ENCODE results near the gene USP32.
"Not testable (repeated sequence)": the region's sequence is repeated elsewhere in the genome, so short reads cannot be mapped to it uniquely, and the experiment has no call there.

Gene USP32

DNA sequence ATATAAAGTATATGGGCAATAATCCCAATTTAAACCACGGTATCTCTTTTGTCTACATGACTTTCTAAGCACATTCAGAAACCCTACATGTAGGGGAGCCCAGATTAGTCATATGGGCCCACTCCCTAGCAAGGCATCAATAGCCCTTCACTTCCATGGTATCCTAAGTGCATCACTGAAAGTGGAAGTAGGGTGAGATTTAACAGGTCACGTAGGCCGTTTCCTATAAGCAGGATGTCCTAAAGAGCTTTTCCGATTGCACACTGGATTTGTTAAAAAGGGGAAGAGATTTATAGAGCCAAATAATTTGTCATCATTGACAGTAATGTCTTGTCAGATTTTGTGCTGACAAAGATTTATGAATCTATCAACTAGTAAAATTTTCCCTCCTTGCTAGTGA lies 203.2 kb downstream of the USP32 start:
- H3K4me3 ChIP-seq (replicated peaks; ENCODE audit: low read depth, low read length) = no peak overlapping the region
- DNase-seq (ENCODE audit: low read depth) = no peak
- TF ChIP-seq, protein P1, sequence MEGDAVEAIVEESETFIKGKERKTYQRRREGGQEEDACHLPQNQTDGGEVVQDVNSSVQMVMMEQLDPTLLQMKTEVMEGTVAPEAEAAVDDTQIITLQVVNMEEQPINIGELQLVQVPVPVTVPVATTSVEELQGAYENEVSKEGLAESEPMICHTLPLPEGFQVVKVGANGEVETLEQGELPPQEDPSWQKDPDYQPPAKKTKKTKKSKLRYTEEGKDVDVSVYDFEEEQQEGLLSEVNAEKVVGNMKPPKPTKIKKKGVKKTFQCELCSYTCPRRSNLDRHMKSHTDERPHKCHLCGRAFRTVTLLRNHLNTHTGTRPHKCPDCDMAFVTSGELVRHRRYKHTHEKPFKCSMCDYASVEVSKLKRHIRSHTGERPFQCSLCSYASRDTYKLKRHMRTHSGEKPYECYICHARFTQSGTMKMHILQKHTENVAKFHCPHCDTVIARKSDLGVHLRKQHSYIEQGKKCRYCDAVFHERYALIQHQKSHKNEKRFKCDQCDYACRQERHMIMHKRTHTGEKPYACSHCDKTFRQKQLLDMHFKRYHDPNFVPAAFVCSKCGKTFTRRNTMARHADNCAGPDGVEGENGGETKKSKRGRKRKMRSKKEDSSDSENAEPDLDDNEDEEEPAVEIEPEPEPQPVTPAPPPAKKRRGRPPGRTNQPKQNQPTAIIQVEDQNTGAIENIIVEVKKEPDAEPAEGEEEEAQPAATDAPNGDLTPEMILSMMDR (IDR thresholded peaks at IDR 0.05; ENCODE audit: low read length, missing control alignments) = no peak

DNA sequence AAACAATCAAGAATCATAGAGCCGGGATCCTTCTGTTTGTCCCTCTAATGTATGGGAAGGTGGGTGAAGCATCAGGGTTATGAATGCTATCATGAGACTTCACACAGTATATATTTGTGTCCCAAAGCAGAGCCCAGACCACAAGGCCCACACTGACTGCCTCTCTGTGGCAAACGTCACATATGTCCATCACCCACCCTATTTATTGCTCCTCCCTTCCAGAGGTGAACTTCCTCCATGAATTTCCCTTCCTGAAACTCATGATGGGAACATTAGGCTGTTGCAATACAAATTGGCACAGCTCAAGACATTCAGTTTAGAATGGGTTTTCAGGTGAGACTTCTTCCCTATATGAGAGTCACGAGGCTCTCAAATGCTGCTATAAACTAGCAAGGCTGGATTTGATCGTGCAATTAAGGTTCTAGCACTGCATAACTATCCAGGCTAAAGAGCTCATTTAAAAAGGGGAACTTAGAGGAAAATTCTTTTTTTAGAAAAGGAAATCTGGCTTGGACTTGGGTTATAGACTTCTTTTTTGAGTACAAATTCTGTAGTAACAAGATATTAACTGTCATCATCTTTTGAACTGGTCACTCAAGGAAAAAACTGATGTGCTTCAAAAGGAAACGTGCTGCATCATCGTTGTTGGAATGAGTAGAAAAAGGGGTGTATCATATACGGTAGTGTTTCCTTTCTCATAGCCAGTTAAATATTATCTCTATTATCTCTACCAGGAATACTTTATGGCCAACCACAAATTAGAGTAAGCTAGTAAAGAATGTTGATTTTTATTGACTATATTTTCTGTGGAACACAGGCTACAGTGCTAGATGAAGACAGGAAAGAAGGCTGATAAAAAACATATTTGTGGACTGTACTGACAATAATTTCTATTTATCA lies 204.8 kb downstream of the USP32 start:
- peak; percentile 72 for DNase-seq (ENCODE audit: low read depth)

DNA sequence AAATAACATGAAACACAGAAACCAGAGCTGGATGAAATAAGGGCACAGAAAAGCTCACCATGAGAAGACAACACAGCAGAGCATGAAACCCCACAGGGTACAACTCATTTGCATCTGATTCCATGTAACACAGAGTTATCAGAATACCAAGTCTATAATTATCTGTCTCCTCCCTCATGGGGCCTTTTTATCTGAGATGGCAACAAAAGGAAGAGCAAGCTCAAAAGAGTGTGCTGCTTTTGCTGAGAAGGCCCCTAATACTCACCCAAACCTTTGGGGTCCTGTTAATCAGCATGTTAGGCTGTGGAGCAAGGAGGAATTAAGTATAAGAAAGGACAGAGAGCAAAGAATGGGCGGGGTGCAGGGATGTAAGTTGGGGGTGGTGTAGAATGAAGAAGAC lies 205.6 kb downstream of the USP32 start:
- not testable (repeated sequence) for H3K4me3 ChIP-seq (replicated peaks; ENCODE audit: low read depth, low read length); DNase-seq (ENCODE audit: low read depth)

More for the DNA sequence above, 204.8 kb downstream of the USP32 start:
- H3K4me3 ChIP-seq (replicated peaks; ENCODE audit: low read depth, low read length) = not testable (repeated sequence)

DNA sequence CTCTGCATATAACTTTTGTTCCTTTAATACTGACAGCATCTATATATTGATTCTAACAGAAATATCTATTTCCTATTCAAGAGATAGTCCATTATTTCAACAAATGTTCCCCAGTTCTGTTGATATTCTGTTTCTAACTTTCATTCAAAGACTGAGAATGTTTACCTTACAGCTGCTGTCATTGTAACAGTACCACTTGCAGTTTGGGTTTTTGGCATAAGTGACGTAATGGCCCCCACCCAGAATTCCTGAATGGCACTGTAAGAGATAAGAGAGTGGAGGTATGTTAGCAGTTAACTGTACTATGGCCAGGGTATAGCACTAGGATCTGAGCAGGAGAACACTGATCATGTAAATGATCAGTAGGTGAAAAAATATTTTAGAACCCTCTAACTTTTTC lies 211.6 kb downstream of the USP32 start:
- not testable (repeated sequence) for H3K4me3 ChIP-seq (replicated peaks; ENCODE audit: low read depth, low read length); DNase-seq (ENCODE audit: low read depth)

DNA sequence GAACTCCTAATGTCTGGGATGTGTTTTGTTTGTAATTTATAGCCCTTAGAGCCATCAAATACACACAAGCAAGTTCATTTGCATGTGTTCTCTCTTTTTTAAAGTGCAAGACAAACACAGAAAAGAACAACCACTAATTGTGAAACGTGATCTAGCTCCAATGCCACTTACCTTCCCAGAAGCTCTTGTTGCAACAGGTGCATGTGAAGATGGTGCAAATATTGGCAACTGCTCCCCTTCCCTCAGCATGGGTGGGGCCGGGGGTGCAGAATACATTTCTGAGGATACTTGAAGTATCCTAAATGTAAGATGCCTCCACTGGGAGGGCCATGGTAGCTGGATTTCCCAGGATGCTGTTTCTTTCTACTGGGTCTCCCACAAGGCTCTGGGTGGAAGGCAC lies 213.8 kb downstream of the USP32 start:
- not testable (repeated sequence) for DNase-seq (ENCODE audit: low read depth)

DNA sequence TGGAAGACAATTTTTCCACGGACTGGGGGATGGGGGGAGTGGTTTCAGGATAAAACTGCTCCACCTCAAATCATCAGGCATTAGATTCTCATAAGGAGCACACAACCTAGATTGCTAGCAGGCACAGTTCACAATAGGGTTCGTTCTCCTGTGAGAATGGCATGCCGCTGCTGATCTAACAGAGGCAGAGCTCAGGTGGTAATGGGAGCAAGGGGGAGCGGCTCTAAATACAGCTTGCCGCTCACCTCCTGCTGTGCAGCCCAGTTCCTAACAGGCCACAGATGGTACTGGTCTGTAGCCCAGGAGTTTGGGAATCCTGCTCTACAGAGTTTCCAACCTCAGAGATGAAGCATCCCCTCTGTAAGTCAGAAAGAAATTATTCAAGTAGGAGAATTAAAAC lies 215.2 kb downstream of the USP32 start:
- DNase-seq (ENCODE audit: low read depth); H3K4me3 ChIP-seq (replicated peaks; ENCODE audit: low read depth, low read length): not testable (repeated sequence)

More for the DNA sequence above, 213.8 kb downstream of the USP32 start:
- H3K4me3 ChIP-seq (replicated peaks; ENCODE audit: low read depth, low read length) = not testable (repeated sequence)

DNA sequence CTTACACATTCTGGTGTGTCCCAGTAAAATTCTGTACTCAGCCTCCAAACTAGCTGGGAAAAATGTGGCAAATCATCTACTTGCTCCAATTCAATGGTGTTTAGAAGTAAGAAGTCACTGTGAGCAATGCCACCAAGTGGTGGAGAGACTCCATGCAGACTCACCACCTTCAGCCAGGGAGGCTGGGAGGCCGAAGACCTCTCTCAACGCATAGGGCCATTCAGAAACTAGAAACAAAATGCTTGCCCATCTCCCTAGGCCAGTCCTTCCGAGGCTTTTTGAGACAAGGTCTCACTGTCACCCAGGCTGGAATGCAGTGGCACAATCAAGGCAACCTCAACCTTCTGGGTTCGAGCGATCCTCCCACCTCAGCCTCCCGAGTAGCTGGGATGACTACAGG lies 217.2 kb downstream of the USP32 start:
- TF ChIP-seq, protein P1 (IDR thresholded peaks at IDR 0.05; ENCODE audit: low read length, missing control alignments) = peak; percentile 32
- DNase-seq (ENCODE audit: low read depth); H3K4me3 ChIP-seq (replicated peaks; ENCODE audit: low read depth, low read length): not testable (repeated sequence)

DNA sequence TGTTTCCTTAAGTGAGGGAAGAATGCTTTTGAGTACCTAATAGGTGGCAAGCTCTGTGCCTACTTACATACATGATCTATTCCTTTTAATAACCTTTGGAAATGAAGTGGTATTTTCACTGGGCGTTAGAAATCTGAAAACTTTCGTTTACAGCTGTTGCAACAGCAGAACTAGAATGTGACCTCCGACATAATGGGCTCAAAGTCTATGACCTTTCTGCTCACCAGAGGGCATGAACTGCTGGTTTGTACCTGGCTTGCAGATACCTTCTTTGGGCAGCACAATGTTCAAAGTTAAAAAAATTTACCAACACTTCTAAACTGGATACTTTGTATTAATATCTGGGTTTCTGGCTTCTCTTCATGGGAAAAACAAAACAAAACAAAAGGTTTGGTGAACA lies 217.9 kb downstream of the USP32 start:
- TF ChIP-seq, protein P1 (IDR thresholded peaks at IDR 0.05; ENCODE audit: low read length, missing control alignments) = no peak
- no peak overlapping the region for H3K4me3 ChIP-seq (replicated peaks; ENCODE audit: low read depth, low read length)
- no peak for DNase-seq (ENCODE audit: low read depth)

DNA sequence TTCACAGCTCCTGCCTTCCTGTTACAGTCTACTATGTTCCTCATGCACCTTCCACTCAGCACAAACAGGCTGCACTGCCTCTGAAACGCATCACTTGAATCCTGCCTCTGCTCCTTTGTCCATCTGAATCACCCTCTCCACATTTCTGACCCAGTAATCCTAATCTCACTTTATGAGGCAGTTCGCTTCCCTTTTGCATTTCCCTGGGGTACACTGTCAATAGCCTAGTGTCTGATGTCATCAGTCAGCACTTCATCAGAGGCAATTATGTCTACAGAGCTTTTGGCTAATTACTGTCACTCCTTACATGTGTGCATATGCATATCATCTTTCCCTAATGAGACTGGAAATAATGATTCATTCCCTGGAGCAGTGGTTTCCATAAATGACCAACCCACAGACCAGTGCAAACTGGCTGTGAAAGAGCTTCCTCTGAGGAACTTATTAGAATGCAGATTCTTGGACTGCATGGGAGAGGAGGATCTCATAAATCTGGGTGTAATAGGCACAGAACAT lies 218.6 kb downstream of the USP32 start:
- TF ChIP-seq, protein P1 (IDR thresholded peaks at IDR 0.05; ENCODE audit: low read length, missing control alignments) = no peak
- H3K4me3 ChIP-seq (replicated peaks; ENCODE audit: low read depth, low read length) = no peak overlapping the region
- DNase-seq (ENCODE audit: low read depth) = no peak
